RWPE2 (cell line): ENCODE data around the gene NKD1.

Experiments
- ATAC-seq: fragments of 200-7000 bp; cut with Tn5 transposase; 3 replicates; pipeline ENCODE4 v1.9.1; 2021; ENCODE audit warnings: low read depth
- DNase-seq: peaks from one replicate; pipeline ENCODE4 v3.0.0-alpha.2; 2020; ENCODE audit warnings: low spot score
- H3K27ac ChIP-seq: fragments of 450-650 bp; 2 replicates; pipeline ENCODE4 v1.5.1; 2017; ENCODE audit warnings: mild to moderate bottlenecking; ENCODE audit not compliant: poor library complexity, severe bottlenecking
- H3K27me3 ChIP-seq: fragments of 250-450 bp; sonication (Bioruptor Pico); 2 replicates; pipeline ENCODE4 v1.5.1; 2021; ENCODE audit warnings: mild to moderate bottlenecking, moderate library complexity; ENCODE audit not compliant: insufficient read depth, poor library complexity, severe bottlenecking
- H3K36me3 ChIP-seq: fragments of 250-450 bp; sonication (Bioruptor Pico); 2 replicates; pipeline ENCODE4 v1.5.1; 2020; ENCODE audit warnings: low read depth, mild to moderate bottlenecking, moderate library complexity
- H3K4me1 ChIP-seq: fragments of 250-450 bp; sonication (Bioruptor Pico); 2 replicates; pipeline ENCODE4 v1.5.1; 2021; ENCODE audit warnings: mild to moderate bottlenecking, moderate library complexity; ENCODE audit not compliant: insufficient read depth, poor library complexity, severe bottlenecking
- H3K4me3 ChIP-seq: fragments of 250-450 bp; sonication (Bioruptor Pico); 2 replicates; pipeline ENCODE4 v1.5.1; 2021; ENCODE audit warnings: mild to moderate bottlenecking, moderate library complexity; ENCODE audit not compliant: severe bottlenecking
- H3K9me3 ChIP-seq: fragments of 250-450 bp; sonication (Bioruptor Pico); 2 replicates; pipeline ENCODE4 v1.5.1; 2021; ENCODE audit warnings: mild to moderate bottlenecking, moderate library complexity; ENCODE audit not compliant: severe bottlenecking
- CTCF ChIP-seq: fragments of 450-650 bp; IDR thresholded peaks from one replicate; pipeline ENCODE4 v1.5.1; 2017; ENCODE audit warnings: mild to moderate bottlenecking, moderate library complexity; ENCODE audit not compliant: poor library complexity, severe bottlenecking

The NKD1 gene

GRCh38 chr16:50537533-50538290 lies 10.5 kb upstream of the NKD1 start:
- no peak overlapping the region for H3K4me3 ChIP-seq
- peaks cover 13% of the 10 kb centered on the region for H3K4me1 ChIP-seq
- H3K9me3 ChIP-seq: no peaks in the 10 kb centered on the region
- TF ChIP-seq CTCF: no peak
- H3K27ac ChIP-seq: peak overlapping the region; percentile 83
- H3K27me3 ChIP-seq: no peaks in the 10 kb centered on the region
- H3K36me3 ChIP-seq: no peaks in the 10 kb centered on the region
- ATAC-seq (peak; percentile 55), DNase-seq (no peak)

GRCh38 chr16:50538411-50539052 lies 9.7 kb upstream of the NKD1 start:
- Histone ChIP-seq H3K9me3 (no peaks in the 10 kb centered on the region), H3K4me3 (no peak overlapping the region), H3K36me3 (no peaks in the 10 kb centered on the region), H3K4me1 (peaks cover 13% of the 10 kb centered on the region), H3K27ac (peak overlapping the region; percentile 83), H3K27me3 (no peaks in the 10 kb centered on the region)
- peak; percentile 93 for ATAC-seq
- DNase-seq: peak; percentile 86
- TF ChIP-seq CTCF: no peak

GRCh38 chr16:50539053-50539695 lies 9.0 kb upstream of the NKD1 start:
- Histone ChIP-seq H3K4me3 (no peak overlapping the region), H3K27me3 (no peaks in the 10 kb centered on the region), H3K9me3 (no peaks in the 10 kb centered on the region), H3K4me1 (peaks cover 13% of the 10 kb centered on the region), H3K27ac (peak overlapping the region; percentile 83), H3K36me3 (no peaks in the 10 kb centered on the region)
- no peak for TF ChIP-seq CTCF
- DNase-seq: peak; percentile 17
- peak; percentile 28; the same call in 2 of the 3 replicates for ATAC-seq

- ATAC-seq (no peak), DNase-seq (no peak)
- no peak overlapping the region for H3K4me3 ChIP-seq
- no peak overlapping the region for H3K27ac ChIP-seq
- no peaks in the 10 kb centered on the region for H3K9me3 ChIP-seq
- peaks cover 13% of the 10 kb centered on the region for H3K4me1 ChIP-seq
- no peaks in the 10 kb centered on the region for H3K36me3 ChIP-seq
- H3K27me3 ChIP-seq: no peaks in the 10 kb centered on the region
- TF ChIP-seq CTCF: no peak
Observed at GRCh38 chr16:50539822-50540710, 8.1 kb upstream of the NKD1 start.
